PFSK-1 (cell line): ENCODE measurements around the gene DYNLT1.

Source experiments
- FOXP2 ChIP-seq: optimal IDR thresholded peaks from 2 replicates; pipeline ENCODE3; 2011; ENCODE audit warnings: borderline replicate concordance, control low read depth, inconsistent platforms; ENCODE audit not compliant: insufficient read depth; ENCODE audit errors: extremely low read length, extremely low read depth
- POLR2AphosphoS5 ChIP-seq: IDR thresholded peaks from 2 replicates; pipeline ENCODE4 v1.6.1; 2012; ENCODE audit warnings: low read depth, mild to moderate bottlenecking, control low read depth, low read length, moderate library complexity
- REST ChIP-seq, 2 experiments: IDR thresholded peaks; 2 replicates each; pipeline versions ENCODE4 v1.6.1 to v1.8.0; 2011 to 2012; ENCODE audit warnings: low read depth in 2 of 2, low read length in 2 of 2, control low read depth in 1 of 2, inconsistent platforms in 1 of 2, mild to moderate bottlenecking in 1 of 2, moderate library complexity in 1 of 2; ENCODE audit not compliant: insufficient read depth in 1 of 2
- SIN3A ChIP-seq: IDR thresholded peaks from 2 replicates; pipeline ENCODE4 v1.6.1; 2012; ENCODE audit warnings: mild to moderate bottlenecking, low read length, moderate library complexity, borderline replicate concordance; ENCODE audit not compliant: insufficient read depth
- TAF1 ChIP-seq: IDR thresholded peaks from 2 replicates; pipeline ENCODE4 v1.6.1; 2012; ENCODE audit warnings: low read length, control low read depth, borderline replicate concordance; ENCODE audit not compliant: insufficient read depth

DYNLT1 gene

GRCh38 chr6:158686311-158686710 lies 41.8 kb upstream of the DYNLT1 start:
- TF ChIP-seq SIN3A (no peak), TAF1 (no peak), FOXP2 (no peak), REST (IDR thresholded peaks at IDR 0.05; ENCODE audit: insufficient read depth in 1 of 2, low read depth in 2 of 2, low read length in 2 of 2) (no peak), POLR2AphosphoS5 (no peak)

GRCh38 chr6:158684745-158685324 lies 40.3 kb upstream of the DYNLT1 start:
- no peak for TF ChIP-seq SIN3A
- no peak for TF ChIP-seq POLR2AphosphoS5
- TF ChIP-seq REST (IDR thresholded peaks at IDR 0.05; ENCODE audit: insufficient read depth in 1 of 2, low read depth in 2 of 2, low read length in 2 of 2), result no peak
- TF ChIP-seq TAF1, result no peak
- no peak for TF ChIP-seq FOXP2

GRCh38 chr6:158684311-158684710 lies 39.8 kb upstream of the DYNLT1 start:
- no peak for TF ChIP-seq SIN3A

- TF ChIP-seq TAF1, result no peak
- no peak for TF ChIP-seq FOXP2
- TF ChIP-seq POLR2AphosphoS5, result no peak
- TF ChIP-seq SIN3A, result no peak
- TF ChIP-seq REST (IDR thresholded peaks at IDR 0.05; ENCODE audit: insufficient read depth in 1 of 2, low read depth in 2 of 2, low read length in 2 of 2), result no peak
Measured at GRCh38 chr6:158680481-158680880, 35.9 kb upstream of the DYNLT1 start.

GRCh38 chr6:158680015-158680414 lies 35.5 kb upstream of the DYNLT1 start:
- TF ChIP-seq REST (IDR thresholded peaks at IDR 0.05; ENCODE audit: insufficient read depth in 1 of 2, low read depth in 2 of 2, low read length in 2 of 2) (no peak), POLR2AphosphoS5 (no peak), SIN3A (no peak), TAF1 (no peak), FOXP2 (no peak)
